T-helper 9 cell (primary cell): ENCODE measurements around the gene ASB13.

Experiments used
- DNase-seq: peaks from one replicate; pipeline ENCODE4 v3.0.0-alpha.2; 2020

Gene ASB13

DNA sequence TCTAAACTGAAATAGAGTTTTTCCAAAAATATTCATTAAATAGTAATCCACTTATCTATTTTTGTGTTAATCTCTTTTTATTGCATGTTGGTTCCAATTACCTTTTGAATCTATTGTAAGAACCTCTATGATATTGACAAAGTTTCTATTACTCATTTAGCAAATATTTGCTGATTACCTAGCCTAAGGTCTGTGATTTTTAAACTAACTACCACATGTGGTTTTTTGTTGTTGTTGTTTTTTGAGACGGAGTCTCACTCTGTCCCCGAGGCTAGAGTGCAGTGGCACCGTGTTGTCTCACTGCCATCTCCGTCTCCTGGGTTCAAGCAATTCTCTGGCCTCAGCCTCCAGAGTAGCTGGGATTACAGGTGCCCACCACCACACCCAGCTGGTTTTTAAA lies 2.0 kb upstream of the ASB13 start:
- no peak for DNase-seq

DNA sequence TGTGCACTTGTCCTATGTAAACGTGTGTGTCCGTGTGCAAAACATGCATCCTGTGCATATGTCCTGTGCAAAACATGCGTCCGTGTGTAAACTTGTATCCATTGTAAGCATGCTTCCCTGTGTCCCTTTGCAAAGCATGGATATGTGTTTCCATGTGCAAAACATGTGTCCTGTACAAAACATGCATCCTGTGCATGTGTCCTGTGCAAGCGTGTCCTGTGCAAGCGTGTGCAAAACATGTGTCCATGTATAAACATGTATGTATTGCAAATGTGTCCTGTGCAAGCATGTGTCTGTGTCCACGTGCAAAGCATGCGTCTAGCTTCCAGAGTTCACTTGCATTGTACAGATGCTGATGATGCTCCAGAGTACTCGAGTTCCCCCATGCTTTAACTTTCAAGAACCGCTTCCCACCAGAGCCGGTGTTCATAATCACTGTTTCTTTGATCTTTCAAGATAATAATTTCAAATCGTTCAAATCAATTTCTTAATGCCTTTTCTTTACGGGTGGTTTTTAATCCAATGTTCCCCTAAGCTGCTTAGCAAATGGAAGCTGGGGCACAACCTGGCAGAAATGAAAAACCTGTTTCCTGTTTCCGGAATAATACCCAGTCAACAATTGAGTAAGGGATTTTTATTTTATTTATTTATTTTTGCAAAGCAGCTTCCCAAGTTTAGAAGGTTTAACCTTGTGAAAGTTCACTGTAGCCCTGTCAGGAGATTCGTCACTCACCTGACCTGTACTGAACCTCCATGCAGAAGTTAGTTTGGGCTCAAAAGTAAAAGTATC lies 641 bp upstream of the ASB13 start:
- DNase-seq, result no peak

DNA sequence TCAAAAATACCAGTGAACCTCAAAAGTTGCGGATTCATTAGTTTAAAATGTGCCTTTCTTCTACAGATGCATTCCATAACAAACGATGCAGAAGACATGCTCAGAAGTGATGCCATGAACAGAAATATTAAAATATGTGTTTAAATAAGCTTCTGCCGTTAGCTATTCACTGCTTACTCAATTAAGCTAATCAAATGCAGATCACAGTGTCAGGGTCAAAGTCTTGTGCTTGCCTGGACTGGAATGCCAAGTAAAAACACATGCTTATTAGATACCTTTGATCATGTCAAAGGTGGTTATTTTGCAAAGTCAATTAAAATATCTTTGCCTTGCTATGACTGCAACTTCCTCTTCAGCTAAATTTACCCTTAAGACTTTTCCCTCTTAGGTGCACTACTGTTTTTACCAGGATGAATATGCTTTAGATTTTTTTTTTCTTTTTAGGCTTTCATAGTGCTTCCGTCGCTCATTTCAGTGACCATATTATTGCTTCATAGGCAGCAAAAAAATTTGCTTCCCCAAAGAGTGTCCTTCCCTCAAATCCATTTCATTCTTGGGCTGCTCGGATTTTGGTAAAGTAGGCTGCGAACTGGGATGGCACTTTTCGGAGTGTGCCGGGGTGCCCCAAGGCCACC lies 905 bp downstream of the ASB13 start:
- DNase-seq, result no peak

DNA sequence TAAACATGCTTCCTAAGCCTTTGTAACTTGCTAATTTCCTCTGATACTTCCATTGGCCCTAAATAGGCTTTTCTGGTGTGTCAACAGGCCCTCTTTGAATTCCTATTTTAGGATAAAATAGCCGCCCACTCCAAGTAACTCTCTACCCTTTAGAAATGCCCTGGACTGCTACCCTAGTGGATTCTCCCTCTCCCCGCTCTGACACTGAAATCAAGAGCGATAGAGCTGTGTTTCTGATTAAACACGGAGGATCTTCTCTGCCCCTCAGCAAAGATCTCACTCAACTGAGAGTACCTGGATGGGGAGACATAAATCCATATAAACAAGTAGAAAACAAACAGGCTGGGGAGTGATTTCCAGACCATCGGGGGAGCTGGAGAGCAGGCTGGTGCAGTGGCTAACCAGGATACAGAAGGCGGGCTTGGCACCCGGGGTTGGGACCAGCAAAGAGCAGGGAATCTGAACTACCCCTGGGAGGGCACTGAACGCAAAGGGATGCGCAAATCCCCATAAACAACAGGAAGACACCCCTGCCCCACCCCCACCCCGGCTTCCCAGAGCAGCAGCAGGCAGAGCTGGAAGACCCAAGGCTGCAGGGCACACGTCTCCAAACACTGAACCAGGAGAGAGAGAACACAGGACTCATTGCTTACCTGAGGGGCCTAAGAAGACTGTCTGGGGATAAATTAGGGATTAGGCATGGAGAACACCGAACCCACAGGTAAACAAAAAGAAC lies 2.5 kb downstream of the ASB13 start:
- no peak for DNase-seq

DNA sequence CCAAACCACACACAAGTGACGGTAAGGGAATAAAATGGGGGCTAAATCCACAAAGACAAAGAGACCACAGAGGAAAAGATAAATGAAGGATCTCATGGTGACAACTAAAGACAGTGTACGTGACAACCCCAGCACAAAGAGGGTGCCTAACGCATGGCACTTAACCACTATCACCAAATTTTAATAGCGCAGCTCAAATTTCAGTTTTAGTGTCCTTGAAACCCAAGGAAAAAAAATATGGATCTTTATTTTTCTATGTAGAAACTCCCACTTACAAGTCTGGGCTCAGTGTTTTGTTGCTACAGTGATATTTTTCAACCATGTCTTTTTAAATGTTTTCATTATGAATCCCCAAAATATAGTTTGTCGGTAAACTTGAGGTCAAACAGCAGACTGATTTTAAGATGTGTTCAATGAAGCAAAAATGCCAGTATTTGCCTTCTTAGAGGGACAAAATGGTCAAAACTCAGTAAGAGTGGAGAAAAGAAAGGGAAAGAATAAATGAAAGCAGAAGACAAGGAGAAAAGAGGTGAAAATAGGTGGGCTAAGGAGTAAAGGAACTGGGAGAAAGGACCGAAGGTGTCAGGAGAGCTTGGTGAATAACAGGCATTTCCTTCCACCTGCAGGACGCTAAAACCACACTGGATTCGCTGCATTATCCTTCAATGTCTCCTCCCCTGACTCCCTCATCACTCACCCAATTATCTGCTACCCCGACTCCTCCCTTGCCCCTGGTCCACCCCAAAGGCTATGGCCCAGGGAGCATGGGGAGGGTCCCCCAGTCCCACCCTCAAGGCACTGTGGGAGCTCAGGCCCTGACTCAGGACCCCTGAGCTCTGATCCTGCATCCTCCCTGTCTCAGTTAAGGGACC lies 3.5 kb downstream of the ASB13 start:
- DNase-seq, result no peak

DNA sequence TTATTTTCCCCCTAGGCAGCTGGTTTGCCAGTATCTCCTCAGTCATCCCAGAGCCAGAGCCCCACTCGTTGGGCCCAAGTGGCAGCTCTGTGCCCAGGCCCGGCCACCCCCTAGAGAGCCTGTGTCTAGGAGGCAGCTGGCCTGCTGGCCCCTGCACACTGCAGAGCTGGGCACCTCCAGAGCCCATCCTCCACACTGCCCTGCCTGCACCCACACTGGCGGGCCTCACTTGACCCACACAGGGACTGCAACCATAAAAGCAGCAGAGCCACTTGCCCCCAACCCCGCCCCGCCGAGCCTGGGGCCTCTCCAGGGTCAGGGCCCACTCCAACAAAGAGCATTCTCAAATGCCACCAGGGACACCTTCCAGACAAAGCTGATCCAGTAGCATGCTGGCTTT lies 5.4 kb downstream of the ASB13 start:
- no peak for DNase-seq

DNA sequence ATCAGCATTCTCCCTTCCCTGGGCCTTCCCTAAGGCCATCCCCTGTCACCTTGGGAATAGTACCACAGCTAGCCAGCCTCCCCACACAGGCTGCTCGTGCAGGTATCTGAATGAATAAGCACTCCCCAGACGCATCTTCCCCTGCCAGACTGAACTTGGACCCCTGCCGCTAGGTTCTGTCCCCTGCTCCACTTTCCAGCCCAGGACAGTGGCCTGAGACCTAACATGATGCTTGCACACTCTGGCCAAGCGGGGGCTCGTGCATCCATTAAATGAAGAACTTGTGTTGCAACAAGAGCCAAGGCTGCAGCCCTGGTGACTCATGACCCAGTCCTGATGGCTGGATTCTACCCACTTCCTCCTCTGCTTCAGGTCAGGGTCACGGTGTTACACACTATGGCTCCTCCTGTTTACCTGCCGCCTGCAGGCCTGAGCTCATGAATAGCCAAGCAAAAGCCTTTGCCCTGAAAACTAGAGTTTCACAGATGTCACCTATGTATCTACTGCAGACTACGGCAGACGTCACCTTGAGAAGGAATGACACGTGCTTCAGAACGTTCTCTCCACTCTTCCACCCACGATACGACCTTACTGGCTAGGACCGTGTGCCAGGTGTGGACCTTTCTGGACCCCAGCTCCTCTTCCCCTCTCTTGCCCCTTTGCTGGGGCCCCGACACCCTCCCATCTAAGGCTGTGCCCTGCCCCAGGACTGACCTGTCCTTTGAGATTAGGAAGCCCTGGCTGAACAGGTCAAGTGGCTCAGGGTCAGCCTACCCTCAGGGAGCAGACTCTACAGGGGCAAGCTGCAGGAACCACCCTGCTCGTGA lies 6.5 kb downstream of the ASB13 start:
- DNase-seq, result no peak

DNA sequence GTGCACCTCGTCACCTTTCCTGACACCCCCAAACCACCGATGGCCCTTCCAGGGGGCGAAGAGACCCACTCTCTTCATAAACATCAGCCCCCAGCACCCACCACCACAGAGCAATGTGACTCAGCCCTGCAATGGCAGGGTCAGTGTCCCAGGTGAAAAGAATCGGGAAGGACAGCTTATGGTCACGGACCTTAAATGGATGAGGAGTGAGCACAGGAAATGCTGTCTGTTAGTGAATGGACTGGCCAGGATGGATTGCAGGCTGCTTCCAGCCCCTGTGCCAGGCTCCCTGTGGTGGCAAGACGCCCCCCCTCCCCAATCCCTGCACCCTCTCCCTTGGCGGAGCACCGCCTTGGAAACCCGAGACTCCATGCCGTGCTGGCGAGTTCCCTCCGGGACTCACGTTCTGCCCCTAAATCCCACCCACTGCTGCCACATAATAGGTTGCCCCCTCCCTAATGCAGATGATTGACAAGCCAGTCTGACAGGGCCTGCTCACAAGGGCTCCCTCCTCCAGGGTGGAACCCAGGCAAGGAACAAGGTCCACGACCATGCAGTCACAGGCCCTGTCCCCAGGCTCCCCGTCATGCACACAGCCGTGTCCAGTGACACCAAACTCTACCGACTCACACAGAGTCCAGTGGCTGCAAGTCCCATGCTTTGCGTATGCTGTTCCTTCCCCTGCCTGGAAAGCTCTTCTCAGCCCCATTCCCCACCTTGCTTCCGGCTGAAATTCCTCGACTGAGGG lies 7.3 kb downstream of the ASB13 start:
- no peak for DNase-seq

DNA sequence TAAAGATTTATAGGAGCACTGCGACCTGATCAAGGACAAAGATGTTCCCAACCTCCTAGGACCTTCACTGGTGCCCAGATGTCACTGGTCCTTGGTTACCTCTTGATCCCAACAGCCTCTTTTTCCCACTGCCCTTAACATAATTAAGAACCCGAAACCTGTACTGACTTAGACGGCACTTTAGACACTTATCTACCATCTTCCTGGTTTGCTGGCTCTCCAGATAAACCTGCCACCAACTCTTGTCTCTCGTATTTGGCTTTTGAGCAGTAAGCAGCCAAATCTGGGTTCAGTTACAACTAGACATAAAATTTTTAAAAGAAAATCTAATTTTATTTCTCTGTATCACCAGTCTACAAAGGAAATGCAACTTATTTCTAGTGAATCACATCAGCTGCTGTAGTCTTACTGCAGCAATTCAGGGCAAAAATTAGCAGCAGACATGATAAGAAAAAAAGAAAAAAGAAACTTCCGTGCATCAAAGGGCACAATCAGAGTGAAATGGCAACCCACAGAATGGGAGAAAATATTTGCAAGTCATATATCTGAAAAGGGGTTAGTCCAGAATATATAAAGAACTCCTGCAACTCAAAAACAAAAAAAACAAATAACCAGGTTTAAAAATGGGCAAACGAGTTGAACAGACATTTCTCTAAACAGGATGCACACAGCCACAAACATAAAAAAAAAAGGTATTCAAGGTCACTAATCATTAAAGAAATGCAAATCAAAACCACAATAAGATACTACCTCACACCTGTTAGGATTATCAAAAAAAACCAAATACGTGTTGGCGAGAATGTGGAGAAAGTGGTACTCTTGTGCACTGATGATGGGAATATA lies 9.4 kb downstream of the ASB13 start:
- no peak for DNase-seq

- no peak for DNase-seq
Measured at GRCh38 chr10:5655121-5655520, 11.3 kb downstream of the ASB13 start.

DNA sequence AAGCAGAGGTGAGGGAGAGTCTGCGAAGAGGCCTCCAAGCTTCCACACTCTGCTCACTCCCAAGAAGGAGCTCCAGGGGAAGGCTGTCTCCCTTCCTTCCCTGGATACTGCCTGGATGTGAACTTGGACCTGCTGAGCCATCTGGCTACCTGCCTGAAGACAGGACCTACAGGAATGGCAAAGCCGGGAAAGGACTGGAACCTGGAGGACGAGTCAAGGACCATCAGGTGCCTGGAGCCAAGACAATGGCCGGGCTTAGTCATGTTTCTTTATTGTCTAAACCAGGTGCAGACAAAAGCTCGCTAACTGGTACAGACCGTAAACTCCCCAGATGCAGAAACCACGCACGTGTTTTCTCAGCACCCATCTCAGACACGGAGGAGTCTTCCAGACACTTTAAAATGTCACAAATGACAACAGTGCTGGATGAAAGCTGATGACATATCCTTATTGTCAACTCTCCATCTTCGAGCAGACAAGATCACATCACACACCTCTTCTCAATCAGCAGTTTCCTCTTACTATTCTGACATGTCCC lies 12.1 kb downstream of the ASB13 start:
- no peak for DNase-seq

DNA sequence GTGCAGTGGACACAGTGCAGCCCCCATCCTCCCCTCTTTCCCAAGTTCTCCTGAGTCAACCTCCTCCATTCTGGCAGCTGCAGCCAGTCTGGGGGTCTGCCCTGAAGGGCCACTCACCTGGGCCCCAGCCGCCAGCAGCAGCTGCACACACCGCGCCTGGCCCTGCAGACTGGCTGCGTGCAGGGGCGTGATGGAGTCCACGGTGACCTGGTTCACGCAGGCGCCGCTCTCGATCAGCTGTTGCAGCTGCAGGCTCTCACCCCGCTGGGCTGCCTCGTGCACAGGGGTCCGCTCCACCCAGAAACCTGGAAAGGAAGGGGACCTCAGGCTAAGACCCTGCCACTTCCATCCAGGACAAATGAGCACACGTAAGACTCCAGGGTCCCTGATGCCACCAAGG lies 13.6 kb downstream of the ASB13 start:
- DNase-seq, result no peak

DNA sequence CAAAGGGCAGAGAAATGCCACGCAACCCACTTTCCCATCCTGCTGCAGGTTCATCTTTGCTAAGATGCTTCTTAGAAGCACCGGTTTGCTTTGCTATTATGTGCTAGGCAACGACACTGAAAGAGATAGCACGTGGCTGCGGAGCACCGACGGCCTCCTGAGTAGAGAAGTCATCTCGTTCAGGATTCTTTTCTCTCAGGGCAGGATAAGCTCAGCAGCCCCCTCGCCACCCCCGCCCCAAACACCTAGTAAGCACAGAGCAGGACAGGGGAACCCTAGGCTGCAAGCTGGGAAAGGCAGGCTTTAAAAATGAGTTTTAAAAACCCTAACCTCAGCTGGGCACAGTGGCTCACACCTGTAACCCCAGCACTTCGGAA lies 15.0 kb downstream of the ASB13 start:
- no peak for DNase-seq

- no peak for DNase-seq
Measured at GRCh38 chr10:5650664-5651387, 15.6 kb downstream of the ASB13 start.

- no peak for DNase-seq
Measured at GRCh38 chr10:5649746-5650145, 16.6 kb downstream of the ASB13 start.

DNA sequence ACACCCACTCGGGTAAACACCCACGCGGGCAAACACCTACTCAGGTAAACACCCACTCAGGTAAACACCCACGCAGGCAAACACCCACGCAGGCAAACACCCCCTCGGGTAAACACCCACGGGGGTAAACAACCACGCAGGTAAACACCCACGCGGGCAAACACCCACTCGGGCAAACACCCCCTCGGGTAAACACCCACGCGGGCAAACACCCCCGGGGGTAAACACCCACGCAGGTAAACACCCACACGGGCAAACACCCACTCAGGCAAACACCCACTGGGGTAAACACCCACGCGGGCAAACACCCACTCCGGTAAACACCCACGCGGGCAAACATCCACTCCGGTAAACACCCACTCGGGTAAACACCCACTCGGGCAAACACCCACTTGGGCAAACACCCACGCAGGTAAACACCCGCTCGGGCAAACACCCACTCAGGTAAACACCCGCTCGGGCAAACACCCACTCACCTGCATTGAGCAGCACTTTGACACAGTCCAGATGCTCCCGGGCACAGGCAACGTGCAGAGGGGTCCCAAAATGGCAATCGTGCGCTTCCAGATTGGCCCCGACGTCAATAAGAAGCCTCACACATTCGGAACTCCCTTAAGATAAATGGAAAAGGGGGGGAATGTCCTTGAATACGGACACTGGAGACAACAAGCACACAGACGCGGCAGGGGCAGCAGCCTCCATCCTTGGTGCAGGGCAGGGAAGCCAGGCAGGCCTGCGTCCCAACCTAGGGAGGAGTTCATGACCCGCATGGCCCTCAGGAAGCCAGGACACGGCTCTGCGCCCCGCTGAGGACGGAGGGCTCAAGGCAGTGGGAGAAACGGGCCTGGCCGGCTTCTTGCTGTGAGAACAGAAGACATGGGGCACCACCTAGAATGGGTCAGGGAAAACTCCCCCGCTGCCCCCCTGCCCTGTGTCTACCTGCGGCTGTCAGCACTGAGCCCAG lies 17.6 kb downstream of the ASB13 start:
- DNase-seq, result no peak

DNA sequence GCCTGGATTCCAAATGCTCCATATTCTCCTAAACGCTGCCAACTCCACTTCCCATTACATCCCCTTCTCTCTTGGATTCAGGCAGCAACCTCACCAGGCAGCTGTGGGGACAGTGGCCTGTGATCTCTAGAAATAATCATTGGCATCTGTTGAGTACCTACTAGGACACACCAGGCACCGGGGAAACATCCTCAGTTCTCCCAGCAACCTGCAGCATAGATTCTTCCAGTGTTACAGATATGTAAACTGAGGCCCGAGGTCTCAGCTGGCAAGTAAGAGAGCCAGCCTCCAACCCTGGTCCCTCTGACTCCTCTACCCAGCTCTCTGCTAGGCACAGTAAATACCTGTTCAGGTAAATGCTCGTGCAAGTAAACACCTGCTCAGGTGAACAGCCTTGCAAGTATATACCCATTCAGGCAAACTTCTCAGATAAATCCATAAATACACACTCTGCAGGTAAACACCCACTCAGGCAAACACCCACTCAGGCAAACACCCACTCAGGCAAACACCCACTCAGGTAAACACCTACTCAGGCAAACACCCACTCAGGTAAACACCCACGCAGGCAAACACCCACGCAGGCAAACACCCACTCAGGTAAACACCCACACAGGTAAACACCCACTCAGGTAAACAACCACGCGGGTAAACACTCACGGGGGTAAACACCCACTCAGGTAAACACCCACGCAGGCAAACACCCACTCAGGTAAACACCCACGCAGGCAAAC lies 18.7 kb downstream of the ASB13 start:
- DNase-seq, result no peak
